SK-MEL-5 (cell line): ENCODE data around the gene MKNK2. TPM values are rescaled to one million over a fixed set of nuclear protein-coding genes. Genes with fewer than 3 reads are reported as not detected.
A peak's percentile ranks its signal among the peaks of the same experiment; 100 is the strongest.
"Not testable (repeated sequence)": the region's sequence is repeated elsewhere in the genome, so short reads cannot be mapped to it uniquely, and the experiment has no call there.

Experiments
- DNase-seq: peaks from one replicate; pipeline ENCODE4 v3.0.0-alpha.2; 2016; ENCODE audit warnings: low read depth, low spot score
- in situ Hi-C: cut with HindIII; loops from 2 replicates; pipeline ENCODE4 v1.10.0; 2016; ENCODE audit warnings: low sequenced_read_pairs, high pct_unique_total_duplicates, low pct_unique_long_range_greater_than_20kb
- total RNA-seq: library from RNA; depleted of rRNA; stranded (reverse); fragments of >200 nt; shearing (Covaris generic); gene quantifications from 2 replicates; pipeline ENCODE4 v1.2.3, GENCODE V29; 2014

The MKNK2 gene
- total RNA-seq, 1 experiment from 2014 or later = 22.2 TPM

DNA sequence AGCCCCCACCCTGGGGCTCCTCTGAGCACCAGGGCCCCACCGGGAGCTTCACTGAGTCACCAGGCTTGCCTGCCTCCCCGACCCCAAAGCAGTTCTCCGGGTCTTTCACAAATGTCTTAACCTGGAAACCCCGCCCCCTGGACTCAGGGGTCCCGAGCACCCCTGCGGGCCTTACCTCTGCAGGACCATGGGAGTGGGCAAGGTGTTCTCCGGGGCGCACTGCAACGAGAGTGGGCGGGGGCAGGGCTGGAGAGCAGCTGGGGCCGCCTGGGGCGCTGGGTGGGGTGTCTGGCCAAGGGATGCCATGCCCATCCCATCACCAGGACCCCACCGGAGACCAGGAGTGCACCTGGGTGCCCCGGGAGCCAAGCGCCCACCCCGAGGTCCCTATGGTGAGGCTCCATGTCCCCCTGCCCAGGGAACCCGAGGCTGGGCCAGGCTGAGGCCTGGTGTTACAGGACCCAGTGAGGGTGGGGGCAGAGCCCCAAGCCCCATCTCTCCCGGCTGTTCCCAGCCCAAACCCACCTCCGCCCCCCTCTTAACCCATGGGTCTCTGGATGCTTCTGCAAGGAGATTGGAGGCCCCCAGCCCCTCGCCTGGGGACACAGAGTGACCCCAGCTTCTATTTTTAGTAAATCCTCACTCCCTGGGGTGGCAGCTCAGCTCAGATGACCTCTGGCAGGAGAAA is 10.9 kb downstream of the MKNK2 start:
- DNase-seq = no peak
- in situ Hi-C loops = no loop called here

GRCh38 chr19:2039089-2039958 is 11.7 kb downstream of the MKNK2 start:
- DNase-seq = no peak
- in situ Hi-C loops = no loop called here

GRCh38 chr19:2038284-2039088 is 12.6 kb downstream of the MKNK2 start:
- in situ Hi-C loops = no loop called here
- DNase-seq = no peak

DNA sequence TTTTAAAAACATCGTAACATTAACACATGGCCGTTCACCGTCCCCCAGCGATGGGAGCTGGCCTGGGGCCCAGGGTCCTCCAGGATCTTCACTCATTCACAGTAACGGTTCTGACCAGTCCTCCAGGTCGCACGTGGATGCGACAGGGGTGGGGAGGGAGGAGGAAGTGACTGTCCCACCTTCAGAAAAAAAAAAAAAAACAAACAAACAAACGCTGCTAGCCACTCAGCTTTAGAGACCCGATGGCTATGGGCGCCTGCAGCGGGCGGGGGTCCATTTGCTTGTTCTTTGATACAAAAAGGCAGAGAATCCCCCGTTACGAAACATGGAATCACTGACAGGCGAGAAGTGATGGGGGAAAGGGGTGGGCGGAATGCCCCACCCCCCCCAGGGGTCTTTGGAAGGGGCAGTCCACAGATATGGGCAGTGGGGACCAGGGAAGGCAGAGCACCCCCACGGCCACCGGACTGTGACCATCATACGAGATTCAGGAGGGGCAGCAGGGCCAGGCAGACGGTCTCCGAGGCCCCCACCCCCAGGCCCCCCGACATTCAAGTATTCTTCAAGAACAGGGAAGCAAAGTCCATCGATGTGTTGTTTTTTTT is 13.3 kb downstream of the MKNK2 start:
- in situ Hi-C loops = no loop called here
- DNase-seq = no peak

DNA sequence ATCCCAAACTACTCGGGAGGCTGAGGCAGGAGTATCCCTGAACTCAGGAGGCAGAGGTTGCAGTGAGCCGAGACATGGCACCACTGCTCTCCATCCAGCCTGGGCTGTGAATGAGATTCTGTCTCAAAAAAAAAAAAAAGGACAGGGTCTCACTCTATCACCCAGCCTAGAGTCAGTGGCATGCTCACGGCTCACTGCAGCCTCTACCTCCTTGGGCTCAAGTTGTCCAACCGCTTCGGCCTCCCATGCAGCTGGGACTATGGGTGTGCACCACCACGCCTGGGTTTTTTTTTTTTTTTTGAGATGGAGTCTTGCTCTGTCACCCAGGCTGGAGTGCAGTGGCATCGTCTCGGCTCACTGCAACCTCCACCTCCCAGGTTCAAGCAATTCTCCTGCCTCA is 14.6 kb downstream of the MKNK2 start:
- no peak for DNase-seq
- in situ Hi-C loops = no loop called here

GRCh38 chr19:2035590-2035991 is 15.5 kb downstream of the MKNK2 start:
- no peak for DNase-seq
- in situ Hi-C loops = no loop called here

GRCh38 chr19:2034729-2035589 is 16.1 kb downstream of the MKNK2 start:
- peak; percentile 37 for DNase-seq
- in situ Hi-C loops = no loop called here

GRCh38 chr19:2034253-2034652 is 16.8 kb downstream of the MKNK2 start:
- in situ Hi-C loops = not testable (repeated sequence)

GRCh38 chr19:2033825-2034159 is 17.3 kb downstream of the MKNK2 start:
- in situ Hi-C loops = no loop called here
- DNase-seq = no peak

More at GRCh38 chr19:2034253-2034652, 16.8 kb downstream of the MKNK2 start:
- DNase-seq = not testable (repeated sequence)

GRCh38 chr19:2033115-2033824 is 17.8 kb downstream of the MKNK2 start:
- in situ Hi-C loops = no loop called here

GRCh38 chr19:2032296-2032941 is 18.6 kb downstream of the MKNK2 start:
- peak; percentile 88 for DNase-seq
- in situ Hi-C loops = no loop called here

More at GRCh38 chr19:2033115-2033824, 17.8 kb downstream of the MKNK2 start:
- no peak for DNase-seq

- no peak for DNase-seq
- in situ Hi-C loops = no loop called here
These were observed 23.7 kb downstream of the MKNK2 start for GRCh38 chr19:2027361-2027760.

DNA sequence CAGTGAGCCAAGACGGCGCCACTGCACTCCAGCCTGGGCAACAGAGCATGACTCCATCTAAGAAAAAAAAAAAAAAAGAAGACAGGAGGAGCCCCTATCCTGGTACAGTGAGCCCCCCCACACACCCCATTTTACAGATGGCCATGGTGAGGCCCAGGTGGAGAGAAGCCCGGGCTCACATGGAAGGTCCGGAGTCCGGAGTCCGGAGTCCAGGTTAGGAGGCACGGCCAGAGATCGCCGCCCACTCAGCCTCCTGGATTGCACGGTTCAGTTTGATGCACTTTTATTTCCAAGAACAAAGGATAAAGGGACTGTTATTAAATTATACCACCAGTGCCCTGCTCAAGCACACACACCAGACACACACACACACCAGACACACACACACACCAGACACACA is 24.3 kb downstream of the MKNK2 start:
- DNase-seq = no peak
- in situ Hi-C loops = no loop called here

GRCh38 chr19:2022289-2022688 is 28.8 kb downstream of the MKNK2 start:
- in situ Hi-C loops = no loop called here
- no peak for DNase-seq

- no peak for DNase-seq
- in situ Hi-C loops = no loop called here
These were observed 29.4 kb downstream of the MKNK2 start for GRCh38 chr19:2021453-2022140.
